ENCODE measurements around the gene ZNF436.
"Not testable (repeated sequence)": the region's sequence is repeated elsewhere in the genome, so short reads cannot be mapped to it uniquely, and the experiment has no call there.

Gene ZNF436

GRCh38 chr1:23310280-23310679 is 59.4 kb downstream of the ZNF436 start:
- DNase-seq (ENCODE audit: low read depth, low spot score): not testable (repeated sequence)
